GM21717 (cell line): Measurements from ENCODE around the gene CSTB.
"Not testable (repeated sequence)": the region's sequence is repeated elsewhere in the genome, so short reads cannot be mapped to it uniquely, and the experiment has no call there.

Source experiments
- ATAC-seq: cut with Tn5 transposase; IDR thresholded peaks from one replicate; pipeline ENCODE4 v1.9.1; 2021; ENCODE audit warnings: mild to moderate bottlenecking, moderate library complexity; ENCODE audit not compliant: unreplicated experiment

Gene CSTB

GRCh38 chr21:43775795-43776430 is at the start of gene CSTB:
Gene CSTB (minus strand): TSS chr21:43776308. CDS start chr21:43776269, 39 bp downstream.
- ATAC-seq, result no peak

- ATAC-seq, result no peak
Observed at GRCh38 chr21:43825242-43825935, 49.3 kb upstream of the CSTB start.

- ATAC-seq, result no peak
Observed at GRCh38 chr21:43824333-43825241, 48.5 kb upstream of the CSTB start.

- ATAC-seq, result not testable (repeated sequence)
Observed at GRCh38 chr21:43822741-43823140, 46.6 kb upstream of the CSTB start.

GRCh38 chr21:43822166-43822565 is 46.1 kb upstream of the CSTB start:
- ATAC-seq, result not testable (repeated sequence)

- no peak for ATAC-seq
Observed at GRCh38 chr21:43820466-43820865, 44.4 kb upstream of the CSTB start.

GRCh38 chr21:43819511-43820405 is 43.6 kb upstream of the CSTB start:
- ATAC-seq, result no peak

GRCh38 chr21:43818685-43819084 is 42.6 kb upstream of the CSTB start:
- no peak for ATAC-seq

- no peak for ATAC-seq
Observed at GRCh38 chr21:43817157-43818086, 41.3 kb upstream of the CSTB start.

GRCh38 chr21:43816611-43817071 is 40.5 kb upstream of the CSTB start:
- no peak for ATAC-seq

- no peak for ATAC-seq
Observed at GRCh38 chr21:43815991-43816390, 39.9 kb upstream of the CSTB start.

- no peak for ATAC-seq
Observed at GRCh38 chr21:43815107-43815613, 39.1 kb upstream of the CSTB start.

- ATAC-seq, result no peak
Observed at GRCh38 chr21:43814215-43815106, 38.4 kb upstream of the CSTB start.

- ATAC-seq, result no peak
Observed at GRCh38 chr21:43813656-43813980, 37.5 kb upstream of the CSTB start.

- ATAC-seq, result no peak
Observed at GRCh38 chr21:43812957-43813655, 37.0 kb upstream of the CSTB start.

GRCh38 chr21:43812139-43812821 is 36.2 kb upstream of the CSTB start:
- no peak for ATAC-seq
